DMS79 treated with DMSO at 0.1 percent for 48 hours (cell line): Measurements from ENCODE around the gene HAO2.
A peak's percentile ranks its signal among the peaks of the same experiment; 100 is the strongest.
"Not testable (repeated sequence)": the region's sequence is repeated elsewhere in the genome, so short reads cannot be mapped to it uniquely, and the experiment has no call there.

Experiments used
- DNase-seq: peaks from one replicate; lab custom pipeline; 2025; lab: John Stamatoyannopoulos, UW

The HAO2 gene

GRCh38 chr1:119368554-119368953, at the start of gene HAO2:
Gene HAO2 (plus strand): TSS chr1:119368785. CDS start chr1:119381086, 12,301 bp downstream.
- DNase-seq: no peak

GRCh38 chr1:119320100-119320499, 48.5 kb upstream of the HAO2 start:
- no peak for DNase-seq

GRCh38 chr1:119321666-119322419, 46.7 kb upstream of the HAO2 start:
- DNase-seq: no peak

GRCh38 chr1:119323216-119323982, 45.2 kb upstream of the HAO2 start:
- DNase-seq: no peak

- DNase-seq: no peak
Measured at GRCh38 chr1:119324198-119324597, 44.4 kb upstream of the HAO2 start.

- DNase-seq: no peak
Measured at GRCh38 chr1:119326251-119326650, 42.3 kb upstream of the HAO2 start.

GRCh38 chr1:119327094-119327449, 41.5 kb upstream of the HAO2 start:
- no peak for DNase-seq

- DNase-seq: peak; percentile 60
Measured at GRCh38 chr1:119327450-119328155, 41.0 kb upstream of the HAO2 start.

GRCh38 chr1:119329541-119330461, 38.8 kb upstream of the HAO2 start:
- DNase-seq: no peak

GRCh38 chr1:119330466-119331189, 38.0 kb upstream of the HAO2 start:
- DNase-seq: no peak

GRCh38 chr1:119331190-119331515, 37.4 kb upstream of the HAO2 start:
- no peak for DNase-seq

GRCh38 chr1:119331915-119332314, 36.7 kb upstream of the HAO2 start:
- no peak for DNase-seq

GRCh38 chr1:119332622-119333021, 36.0 kb upstream of the HAO2 start:
- DNase-seq: no peak

- DNase-seq: no peak
Measured at GRCh38 chr1:119333163-119333896, 35.3 kb upstream of the HAO2 start.

- not testable (repeated sequence) for DNase-seq
Measured at GRCh38 chr1:119333897-119334250, 34.7 kb upstream of the HAO2 start.

GRCh38 chr1:119336848-119337247, 31.7 kb upstream of the HAO2 start:
- DNase-seq: no peak

GRCh38 chr1:119338004-119338403, 30.6 kb upstream of the HAO2 start:
- no peak for DNase-seq

GRCh38 chr1:119338757-119339156, 29.8 kb upstream of the HAO2 start:
- no peak for DNase-seq

GRCh38 chr1:119340861-119341261, 27.7 kb upstream of the HAO2 start:
- no peak for DNase-seq

GRCh38 chr1:119341372-119341947, 27.1 kb upstream of the HAO2 start:
- no peak for DNase-seq
